Islet precursor cell (in vitro differentiated cells): ENCODE results near the gene SLC25A23.

ENCODE experiments used
- DNase-seq: peaks from one replicate; pipeline ENCODE4 v3.0.0-alpha.2; 2018

SLC25A23 gene

GRCh38 chr19:6481541-6482342 lies 22.1 kb upstream of the SLC25A23 start, which contains the start of gene DENND1C:
TSS of gene DENND1C (minus strand) at chr19:6481787. CDS start at chr19:6481695, 92 bp downstream.
- DNase-seq: peak; percentile 65

- no peak for DNase-seq
Observed at GRCh38 chr19:6480848-6481415, 21.3 kb upstream of the SLC25A23 start.

GRCh38 chr19:6479836-6480398 lies 20.3 kb upstream of the SLC25A23 start:
- no peak for DNase-seq

- DNase-seq: no peak
Observed at GRCh38 chr19:6478815-6479214, 19.2 kb upstream of the SLC25A23 start.

GRCh38 chr19:6476896-6477431 lies 17.4 kb upstream of the SLC25A23 start:
- DNase-seq: no peak

- DNase-seq: peak; percentile 96
Observed at GRCh38 chr19:6476155-6476895, 16.7 kb upstream of the SLC25A23 start.

GRCh38 chr19:6475321-6476108 lies 15.9 kb upstream of the SLC25A23 start:
- DNase-seq: peak; percentile 65

GRCh38 chr19:6473647-6474046 lies 14.1 kb upstream of the SLC25A23 start:
- peak; percentile 80 for DNase-seq

GRCh38 chr19:6472713-6473112 lies 13.1 kb upstream of the SLC25A23 start:
- DNase-seq: peak; percentile 63

GRCh38 chr19:6471076-6471475 lies 11.5 kb upstream of the SLC25A23 start:
- no peak for DNase-seq

- no peak for DNase-seq
Observed at GRCh38 chr19:6470173-6470572, 10.6 kb upstream of the SLC25A23 start.

- no peak for DNase-seq
Observed at GRCh38 chr19:6467384-6467783, 7.8 kb upstream of the SLC25A23 start.

GRCh38 chr19:6466526-6467248 lies 7.1 kb upstream of the SLC25A23 start:
- no peak for DNase-seq

GRCh38 chr19:6465663-6466062 lies 6.1 kb upstream of the SLC25A23 start:
- no peak for DNase-seq

- DNase-seq: no peak
Observed at GRCh38 chr19:6465006-6465405, 5.4 kb upstream of the SLC25A23 start.

- DNase-seq: peak; percentile 90
Observed at GRCh38 chr19:6464070-6464873, 4.7 kb upstream of the SLC25A23 start, which contains the start of gene CRB3. TSS of gene CRB3 (plus strand) at chr19:6464271. CDS start at chr19:6464702, 431 bp downstream.

- DNase-seq: peak; percentile 98
Observed at GRCh38 chr19:6460099-6460884, 700 bp upstream of the SLC25A23 start.

GRCh38 chr19:6458695-6459261 lies 814 bp downstream of the SLC25A23 start:
- DNase-seq: peak; percentile 60

- no peak for DNase-seq
Observed at GRCh38 chr19:6457958-6458694, 1.5 kb downstream of the SLC25A23 start.
